ENCODE results near the gene OPA3. TPM values are rescaled to one million over a fixed set of nuclear protein-coding genes. Genes with fewer than 3 reads are reported as not detected.
A peak's percentile ranks its signal among the peaks of the same experiment; 100 is the strongest.

OPA3 gene
- polyA plus RNA-seq, 1 donor (not counting 4 experiments of a cell fraction or from before 2014, with no cell fraction given) = 11.9 TPM

- H3K27me3 ChIP-seq (ENCODE audit: control insufficient read depth, extremely low read depth, insufficient read depth, low read length) = no peaks in the 10 kb centered on the region
- DNase-seq (ENCODE audit: low read depth, low spot score) (no peak), FAIRE-seq (no peak)
- no peak overlapping the region for H2AFZ ChIP-seq (ENCODE audit: control insufficient read depth, low read length)
- no peaks in the 10 kb centered on the region for H3K9me1 ChIP-seq (ENCODE audit: control insufficient read depth, extremely low read depth, insufficient read depth, low read length)
- dilution Hi-C loops (cut with MboI; ENCODE audit: extremely low pct_ligation_motif_present, low sequenced_read_pairs) = no loop called here
- no peak overlapping the region for H3K4me2 ChIP-seq (ENCODE audit: control insufficient read depth, extremely low read depth, insufficient read depth, low read depth, low read length)
- peaks cover 0 to 4% of the 10 kb centered on the region in 2 experiments for H3K36me3 ChIP-seq (ENCODE audit: control insufficient read depth in 2 of 2, extremely low read depth in 1 of 2, insufficient read depth in 2 of 2, low read length in 2 of 2)
- no peaks in the 10 kb centered on the region for H4K20me1 ChIP-seq (ENCODE audit: control insufficient read depth, extremely low read depth, insufficient read depth, low read length)
- H3K79me2 ChIP-seq (ENCODE audit: control insufficient read depth, insufficient read depth, low read length) = no peaks in the 10 kb centered on the region
- H3K4me1 ChIP-seq (ENCODE audit: control insufficient read depth, extremely low read depth, insufficient read depth, low read length) = peaks cover 18% of the 10 kb centered on the region
- H3K4me3 ChIP-seq (ENCODE audit: control insufficient read depth in 2 of 3, extremely low read depth in 1 of 3, insufficient read depth in 2 of 3, low read depth in 1 of 3, low read length in 3 of 3) = no peak overlapping the region
- no peak overlapping the region for H3K9ac ChIP-seq (ENCODE audit: control insufficient read depth, extremely low read depth, insufficient read depth, low read length)
- no peak overlapping the region for H3K27ac ChIP-seq (ENCODE audit: control insufficient read depth, insufficient read depth, low read length)
- TF ChIP-seq CTCF (optimal IDR thresholded peaks at IDR 0.05 in 1 of 3, IDR thresholded peaks at IDR 0.05 in 1 of 3, conservative IDR thresholded peaks at IDR 0.05 in 1 of 3; ENCODE audit: extremely low read depth in 1 of 3, insufficient read depth in 2 of 3, low read length in 3 of 3) (no peak), EZH2 (IDR thresholded peaks at IDR 0.05; ENCODE audit: low read length) (no peak)
- no peaks in the 10 kb centered on the region for H3K9me3 ChIP-seq (ENCODE audit: control insufficient read depth, low read depth, low read length)
Observed at GRCh38 chr19:45497791-45498190, 86.8 kb downstream of the OPA3 start.

- no peak for FAIRE-seq
- Histone ChIP-seq H3K4me1 (ENCODE audit: control insufficient read depth, extremely low read depth, insufficient read depth, low read length) (peaks cover 18% of the 10 kb centered on the region), H3K27me3 (ENCODE audit: control insufficient read depth, extremely low read depth, insufficient read depth, low read length) (no peaks in the 10 kb centered on the region), H2AFZ (ENCODE audit: control insufficient read depth, low read length) (peak overlapping the region; percentile 22), H3K4me2 (ENCODE audit: control insufficient read depth, extremely low read depth, insufficient read depth, low read depth, low read length) (peak overlapping the region; percentile 89), H3K4me3 (ENCODE audit: control insufficient read depth in 2 of 3, extremely low read depth in 1 of 3, insufficient read depth in 2 of 3, low read depth in 1 of 3, low read length in 3 of 3) (peak overlapping the region; percentile 70 to 92 (median 76)), H3K27ac (ENCODE audit: control insufficient read depth, insufficient read depth, low read length) (no peak overlapping the region), H3K9me1 (ENCODE audit: control insufficient read depth, extremely low read depth, insufficient read depth, low read length) (no peaks in the 10 kb centered on the region), H3K36me3 (ENCODE audit: control insufficient read depth in 2 of 2, extremely low read depth in 1 of 2, insufficient read depth in 2 of 2, low read length in 2 of 2) (peaks cover 0 to 4% of the 10 kb centered on the region in 2 experiments), H3K79me2 (ENCODE audit: control insufficient read depth, insufficient read depth, low read length) (no peaks in the 10 kb centered on the region), H3K9ac (ENCODE audit: control insufficient read depth, extremely low read depth, insufficient read depth, low read length) (peak overlapping the region; percentile 67), H3K9me3 (ENCODE audit: control insufficient read depth, low read depth, low read length) (no peaks in the 10 kb centered on the region), H4K20me1 (ENCODE audit: control insufficient read depth, extremely low read depth, insufficient read depth, low read length) (no peaks in the 10 kb centered on the region)
- TF ChIP-seq EZH2 (IDR thresholded peaks at IDR 0.05; ENCODE audit: low read length) = no peak
- TF ChIP-seq CTCF (optimal IDR thresholded peaks at IDR 0.05 in 1 of 3, IDR thresholded peaks at IDR 0.05 in 1 of 3, conservative IDR thresholded peaks at IDR 0.05 in 1 of 3; ENCODE audit: extremely low read depth in 1 of 3, insufficient read depth in 2 of 3, low read length in 3 of 3) = no peak
- dilution Hi-C loops (cut with MboI; ENCODE audit: extremely low pct_ligation_motif_present, low sequenced_read_pairs) = no loop called here
- no peak for DNase-seq (ENCODE audit: low read depth, low spot score)
Observed at GRCh38 chr19:45496349-45496953, 88.2 kb downstream of the OPA3 start.

All from keratinocyte (primary cell).